ENCODE measurements around the gene ASPM.

GRCh38 chr1:197127246-197127912 is 19.1 kb downstream of the ASPM start:
- TF ChIP-seq ZNF121 (CRISPR knock-in tag; conservative IDR thresholded peaks at IDR 0.05): no peak
- TF ChIP-seq SMARCC2 (IDR thresholded peaks at IDR 0.05; ENCODE audit: low read depth): no peak
- no peak for TF ChIP-seq RNF2 (IDR thresholded peaks at IDR 0.05)
- no peak for TF ChIP-seq ZNF280B (CRISPR knock-in tag; IDR thresholded peaks at IDR 0.05)
- TF ChIP-seq IRF1 (CRISPR knock-in tag; IDR thresholded peaks at IDR 0.05; ENCODE audit: borderline replicate concordance): no peak
- TF ChIP-seq RFX5 (IDR thresholded peaks at IDR 0.05; ENCODE audit: low read depth, low read length): no peak
- no peak for TF ChIP-seq TCF7L2 (IDR thresholded peaks at IDR 0.05; ENCODE audit: low read depth, low read length)
- TF ChIP-seq KLF6 (CRISPR knock-in tag; IDR thresholded peaks at IDR 0.05; ENCODE audit: borderline replicate concordance): no peak
- TF ChIP-seq POLR2AphosphoS5 (IDR thresholded peaks at IDR 0.05; ENCODE audit: control insufficient read depth, insufficient read depth, low read depth, low read length): no peak
- no peak for TF ChIP-seq ELF4 (CRISPR knock-in tag; IDR thresholded peaks at IDR 0.05)
- TF ChIP-seq KHSRP (IDR thresholded peaks at IDR 0.05): no peak
- TF ChIP-seq DPF2 (IDR thresholded peaks at IDR 0.05): no peak
- TF ChIP-seq ZNF740 (CRISPR knock-in tag; IDR thresholded peaks at IDR 0.05): no peak
- TF ChIP-seq ZNF740 (tag; IDR thresholded peaks at IDR 0.05): no peak
- TF ChIP-seq NELFE (IDR thresholded peaks at IDR 0.05; ENCODE audit: insufficient read depth, insufficient read length): no peak
